SU-DHL-6 (cell line): ENCODE data around the gene PRTN3.

Experiments used
- EZH2phosphoT487 ChIP-seq: fragments of 200-600 bp; sonication (generic), shearing (Covaris generic); conservative IDR thresholded peaks from 2 replicates; pipeline ENCODE4 v1.6.1; 2018; ENCODE audit warnings: mild to moderate bottlenecking, antibody characterized with exemption, low read length, moderate library complexity, mixed read lengths
- TF ChIP-seq, protein P1 (sequence below): fragments of 200-600 bp; sonication (generic); IDR thresholded peaks from one replicate; pipeline ENCODE4 v1.5.1; 2017; ENCODE audit warnings: antibody characterized with exemption, mild to moderate bottlenecking, low read length, moderate library complexity; ENCODE audit not compliant: insufficient read depth, poor library complexity, severe bottlenecking

DNA sequence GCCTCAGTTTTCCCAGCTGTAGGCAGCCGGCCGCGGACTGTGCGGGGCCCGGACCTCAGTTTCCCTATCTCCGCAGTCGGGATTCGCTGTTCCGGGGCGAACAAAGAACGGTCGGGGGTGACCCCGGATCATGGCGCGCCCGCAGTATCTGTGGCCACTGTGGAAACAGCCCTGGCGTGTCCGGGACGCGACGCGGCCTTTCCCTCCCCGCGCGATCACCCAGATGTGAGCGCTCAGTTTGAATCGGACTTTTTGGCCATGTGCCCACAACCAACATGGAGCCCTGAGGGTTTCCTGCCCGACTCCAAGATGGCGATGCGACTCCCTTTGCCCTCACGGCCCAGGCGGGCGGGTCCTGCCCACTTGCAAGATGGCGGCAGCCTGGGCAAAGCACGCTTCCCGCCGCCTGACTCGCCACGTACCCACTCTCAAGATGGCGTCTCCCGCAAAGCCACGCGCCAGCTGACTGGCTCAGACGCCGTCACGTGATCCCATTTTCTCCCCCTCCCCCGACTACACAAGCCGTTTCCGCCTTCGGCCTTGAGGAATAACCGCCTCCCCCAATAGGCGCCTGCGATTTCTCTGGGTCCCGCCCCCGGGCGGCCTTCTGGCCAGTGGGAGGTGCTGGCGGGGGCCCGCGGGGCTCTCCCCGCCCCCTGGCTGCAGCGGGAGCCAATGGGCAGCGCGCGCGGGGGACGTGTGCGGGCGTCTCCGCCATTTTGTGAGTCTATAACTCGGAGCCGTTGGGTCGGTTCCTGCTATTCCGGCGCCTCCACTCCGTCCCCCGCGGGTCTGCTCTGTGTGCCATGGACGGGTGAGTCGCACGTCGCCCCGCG is 43.9 kb upstream of the PRTN3 start, which contains the start of gene PTBP1:
- TF ChIP-seq EZH2phosphoT487: no peak
- TF ChIP-seq, protein P1, sequence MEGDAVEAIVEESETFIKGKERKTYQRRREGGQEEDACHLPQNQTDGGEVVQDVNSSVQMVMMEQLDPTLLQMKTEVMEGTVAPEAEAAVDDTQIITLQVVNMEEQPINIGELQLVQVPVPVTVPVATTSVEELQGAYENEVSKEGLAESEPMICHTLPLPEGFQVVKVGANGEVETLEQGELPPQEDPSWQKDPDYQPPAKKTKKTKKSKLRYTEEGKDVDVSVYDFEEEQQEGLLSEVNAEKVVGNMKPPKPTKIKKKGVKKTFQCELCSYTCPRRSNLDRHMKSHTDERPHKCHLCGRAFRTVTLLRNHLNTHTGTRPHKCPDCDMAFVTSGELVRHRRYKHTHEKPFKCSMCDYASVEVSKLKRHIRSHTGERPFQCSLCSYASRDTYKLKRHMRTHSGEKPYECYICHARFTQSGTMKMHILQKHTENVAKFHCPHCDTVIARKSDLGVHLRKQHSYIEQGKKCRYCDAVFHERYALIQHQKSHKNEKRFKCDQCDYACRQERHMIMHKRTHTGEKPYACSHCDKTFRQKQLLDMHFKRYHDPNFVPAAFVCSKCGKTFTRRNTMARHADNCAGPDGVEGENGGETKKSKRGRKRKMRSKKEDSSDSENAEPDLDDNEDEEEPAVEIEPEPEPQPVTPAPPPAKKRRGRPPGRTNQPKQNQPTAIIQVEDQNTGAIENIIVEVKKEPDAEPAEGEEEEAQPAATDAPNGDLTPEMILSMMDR: no peak
